GM12864 (cell line): Measurements from ENCODE around the gene SLC9A3.

Experiments
- DNase-seq: peaks from one replicate; pipeline ENCODE4 v3.0.0-alpha.2; 2011; ENCODE audit warnings: low read depth
- H3K4me3 ChIP-seq: 2 replicates; pipeline ENCODE4 v1.5.1; 2011; ENCODE audit warnings: mild to moderate bottlenecking, low read depth, low read length, control low read depth
- TF ChIP-seq, protein P1 (sequence below): IDR thresholded peaks from 2 replicates; pipeline ENCODE4 v1.5.1; 2011; ENCODE audit warnings: low read depth, mild to moderate bottlenecking, moderate library complexity, low read length, control low read depth, inconsistent platforms; ENCODE audit errors: missing control alignments

The SLC9A3 gene

DNA sequence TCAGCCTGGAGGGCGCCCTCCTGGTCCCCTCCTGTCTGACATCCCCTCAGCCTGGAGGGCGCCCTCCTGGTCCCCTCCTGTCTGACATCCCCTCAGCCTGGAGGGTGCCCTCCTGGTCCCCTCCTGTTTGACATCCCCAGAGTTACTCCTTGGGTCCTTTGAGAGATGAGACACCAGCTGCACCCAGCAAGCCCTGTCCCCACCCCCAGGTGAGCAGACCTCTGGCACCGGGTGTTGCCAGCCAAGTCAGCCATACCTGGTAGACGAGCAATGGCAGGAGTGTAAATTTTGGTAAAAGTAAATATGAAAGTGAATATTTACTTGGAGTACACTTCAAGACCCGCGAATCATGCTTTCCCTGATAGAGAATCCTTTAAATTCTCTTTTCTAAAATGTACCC, 55.8 kb downstream of the SLC9A3 start:
- no peak for DNase-seq
- TF ChIP-seq, protein P1, sequence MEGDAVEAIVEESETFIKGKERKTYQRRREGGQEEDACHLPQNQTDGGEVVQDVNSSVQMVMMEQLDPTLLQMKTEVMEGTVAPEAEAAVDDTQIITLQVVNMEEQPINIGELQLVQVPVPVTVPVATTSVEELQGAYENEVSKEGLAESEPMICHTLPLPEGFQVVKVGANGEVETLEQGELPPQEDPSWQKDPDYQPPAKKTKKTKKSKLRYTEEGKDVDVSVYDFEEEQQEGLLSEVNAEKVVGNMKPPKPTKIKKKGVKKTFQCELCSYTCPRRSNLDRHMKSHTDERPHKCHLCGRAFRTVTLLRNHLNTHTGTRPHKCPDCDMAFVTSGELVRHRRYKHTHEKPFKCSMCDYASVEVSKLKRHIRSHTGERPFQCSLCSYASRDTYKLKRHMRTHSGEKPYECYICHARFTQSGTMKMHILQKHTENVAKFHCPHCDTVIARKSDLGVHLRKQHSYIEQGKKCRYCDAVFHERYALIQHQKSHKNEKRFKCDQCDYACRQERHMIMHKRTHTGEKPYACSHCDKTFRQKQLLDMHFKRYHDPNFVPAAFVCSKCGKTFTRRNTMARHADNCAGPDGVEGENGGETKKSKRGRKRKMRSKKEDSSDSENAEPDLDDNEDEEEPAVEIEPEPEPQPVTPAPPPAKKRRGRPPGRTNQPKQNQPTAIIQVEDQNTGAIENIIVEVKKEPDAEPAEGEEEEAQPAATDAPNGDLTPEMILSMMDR: no peak
- no peak overlapping the region for H3K4me3 ChIP-seq

DNA sequence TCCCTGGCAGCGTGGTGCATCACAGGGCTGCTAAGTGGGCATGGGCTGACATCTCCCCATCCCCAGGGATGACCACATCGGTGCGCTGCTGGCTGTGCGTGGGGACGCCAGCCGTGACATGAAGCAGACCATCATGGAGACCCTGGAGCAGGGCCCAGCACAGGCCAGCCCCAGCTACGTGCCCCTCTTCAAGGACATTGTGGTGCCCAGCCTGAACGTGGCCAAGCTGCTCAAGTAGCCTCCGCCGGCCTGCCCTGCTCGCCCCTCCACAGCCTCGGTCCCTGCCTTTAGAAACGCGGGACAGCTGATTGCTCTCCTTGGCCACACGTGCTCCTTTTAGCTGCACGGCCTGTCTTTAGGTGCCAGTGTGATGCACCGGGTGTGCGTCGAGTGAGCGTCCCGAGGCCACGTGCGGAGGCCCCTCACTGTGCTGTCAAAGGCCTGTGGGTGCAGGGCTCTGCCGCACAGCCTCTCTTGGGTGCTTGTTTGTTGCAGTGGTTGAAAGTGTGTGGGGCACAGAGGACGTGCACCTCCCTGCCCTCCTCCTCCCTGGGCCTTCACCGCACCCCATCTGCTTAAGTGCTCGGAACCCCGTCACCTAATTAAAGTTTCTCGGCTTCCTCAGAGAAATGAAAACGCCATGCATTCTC, 57.5 kb downstream of the SLC9A3 start:
- no peak overlapping the region for H3K4me3 ChIP-seq
- DNase-seq: no peak
- TF ChIP-seq, protein P1: no peak

DNA sequence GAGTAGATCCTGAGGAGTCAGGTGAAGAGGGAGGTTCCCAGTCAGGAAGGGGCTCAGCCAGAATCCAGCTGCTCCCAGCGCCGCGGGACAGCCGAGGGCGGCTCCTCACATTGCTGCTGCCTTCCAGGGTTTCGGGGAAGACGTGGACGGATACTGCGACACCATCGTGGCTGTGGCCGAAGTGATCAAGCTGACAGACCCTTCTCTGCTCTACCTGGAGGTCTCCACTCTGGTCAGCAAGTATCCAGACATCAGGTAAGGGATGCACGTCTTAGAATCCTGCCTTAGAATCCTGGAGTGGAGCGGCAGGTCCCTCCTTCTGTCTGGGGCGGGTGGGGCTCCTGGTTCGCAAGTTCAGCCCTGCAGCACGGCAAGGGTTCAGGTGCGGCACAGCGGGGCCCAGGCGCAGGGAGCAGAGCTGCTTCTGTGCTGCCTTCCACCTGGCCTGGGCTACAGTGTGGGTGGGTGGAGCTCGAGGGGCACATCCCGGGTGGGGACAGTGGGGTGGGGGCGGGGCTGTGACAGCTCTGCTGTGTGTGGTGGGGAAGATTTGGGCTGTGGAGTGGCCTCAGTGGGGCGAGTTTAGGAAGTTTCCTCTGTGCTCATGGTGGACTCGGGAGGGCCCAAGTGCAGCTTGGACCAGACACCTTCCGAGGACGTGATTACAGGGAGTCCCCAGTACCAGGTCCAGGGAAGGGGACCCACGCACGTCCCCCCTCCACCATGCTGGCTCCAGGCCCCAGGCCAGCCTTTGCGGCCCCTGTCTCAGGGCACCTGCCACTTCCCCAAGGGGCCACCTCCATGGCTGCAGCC, 58.5 kb downstream of the SLC9A3 start:
- no peak overlapping the region for H3K4me3 ChIP-seq
- TF ChIP-seq, protein P1: no peak
- DNase-seq: no peak

DNA sequence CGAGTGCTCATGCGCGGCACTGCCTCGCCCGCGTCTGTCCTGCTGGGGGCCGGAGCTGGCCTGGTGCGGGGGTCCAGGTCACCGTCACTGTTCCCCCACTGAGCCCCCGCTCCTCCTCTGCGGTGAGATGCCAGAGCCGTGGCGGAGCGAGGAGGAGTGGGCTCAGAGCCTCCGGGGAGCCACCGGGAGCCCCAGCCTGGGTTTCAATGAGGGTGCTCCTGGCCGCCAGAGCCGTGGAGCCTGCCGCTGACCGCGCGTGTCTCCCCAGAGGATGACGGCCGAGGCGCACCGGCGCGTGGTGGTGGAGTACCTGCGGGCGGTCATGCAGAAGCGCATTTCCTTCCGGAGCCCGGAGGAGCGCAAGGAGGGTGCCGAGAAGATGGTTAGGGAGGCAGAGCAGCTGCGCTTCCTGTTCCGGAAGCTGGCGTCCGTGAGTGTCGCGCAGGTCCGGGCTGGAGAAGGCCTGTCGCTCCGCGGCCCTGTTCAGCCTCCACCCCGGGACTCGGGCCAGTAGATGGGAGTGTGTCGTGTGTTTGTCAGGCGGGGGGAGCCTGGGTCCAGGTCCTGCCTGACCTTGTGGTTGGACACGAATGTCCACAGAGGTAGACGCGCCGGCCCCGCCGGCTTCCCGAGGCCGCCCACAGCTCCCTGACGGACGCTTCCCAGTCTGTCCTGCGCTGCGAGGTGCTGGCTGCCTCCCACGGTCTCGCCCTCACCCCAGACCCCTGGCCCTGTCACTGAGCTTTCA, 59.2 kb downstream of the SLC9A3 start:
- TF ChIP-seq, protein P1: no peak
- no peak for DNase-seq
- H3K4me3 ChIP-seq: no peak overlapping the region

DNA sequence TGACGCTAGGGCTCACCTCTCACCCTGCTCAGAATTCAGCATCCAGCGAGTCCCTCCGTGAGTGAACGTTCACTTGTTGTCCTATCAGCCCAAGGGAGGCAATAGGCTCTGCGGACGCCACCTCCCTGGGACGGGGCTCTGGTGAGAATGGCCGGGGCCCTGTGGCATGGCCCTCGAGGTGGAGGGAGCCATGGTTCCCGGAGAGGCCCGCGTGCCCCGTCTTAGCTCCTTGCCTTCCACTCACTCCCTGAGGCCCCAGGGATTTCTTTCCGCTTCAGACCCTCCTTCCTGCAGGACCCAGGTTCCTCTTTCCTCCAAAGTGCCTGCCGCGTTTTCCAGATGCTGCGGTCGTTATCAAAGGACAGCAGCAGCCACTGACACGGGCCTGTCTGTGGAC, 59.8 kb downstream of the SLC9A3 start:
- H3K4me3 ChIP-seq: no peak overlapping the region
- TF ChIP-seq, protein P1: no peak
- no peak for DNase-seq

DNA sequence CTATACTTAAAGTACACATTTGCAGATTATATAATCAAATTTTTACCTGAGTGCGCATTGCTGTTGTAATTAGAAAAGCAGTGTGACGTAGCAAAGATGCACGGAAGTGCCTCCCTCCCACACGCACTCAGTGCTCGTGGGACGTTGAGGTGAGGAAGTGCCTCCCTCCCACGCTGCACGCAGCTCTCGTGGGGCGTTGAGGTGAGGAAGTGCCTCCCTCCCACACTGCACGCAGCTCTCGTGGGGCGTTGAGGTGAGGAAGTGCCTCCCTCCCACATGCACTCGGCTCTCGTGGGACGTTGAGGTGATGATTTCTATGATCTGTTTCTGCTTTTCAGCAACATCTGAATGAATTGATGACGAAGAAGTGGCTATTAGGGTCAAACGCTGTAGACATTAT, 60.3 kb downstream of the SLC9A3 start:
- TF ChIP-seq, protein P1: no peak
- DNase-seq: no peak
- H3K4me3 ChIP-seq: no peak overlapping the region
